Ammon's horn (tissue), 1 donor: ENCODE results near the gene SAMD5.
"Not testable (repeated sequence)": the region's sequence is repeated elsewhere in the genome, so short reads cannot be mapped to it uniquely, and the experiment has no call there.

Source experiments
- DNase-seq: peaks from one replicate; pipeline ENCODE4 v3.0.0-alpha.2; 2016; ENCODE audit warnings: low spot score

Gene SAMD5

GRCh38 chr6:147528511-147529145 lies 20.1 kb downstream of the SAMD5 start:
- DNase-seq = no peak

DNA sequence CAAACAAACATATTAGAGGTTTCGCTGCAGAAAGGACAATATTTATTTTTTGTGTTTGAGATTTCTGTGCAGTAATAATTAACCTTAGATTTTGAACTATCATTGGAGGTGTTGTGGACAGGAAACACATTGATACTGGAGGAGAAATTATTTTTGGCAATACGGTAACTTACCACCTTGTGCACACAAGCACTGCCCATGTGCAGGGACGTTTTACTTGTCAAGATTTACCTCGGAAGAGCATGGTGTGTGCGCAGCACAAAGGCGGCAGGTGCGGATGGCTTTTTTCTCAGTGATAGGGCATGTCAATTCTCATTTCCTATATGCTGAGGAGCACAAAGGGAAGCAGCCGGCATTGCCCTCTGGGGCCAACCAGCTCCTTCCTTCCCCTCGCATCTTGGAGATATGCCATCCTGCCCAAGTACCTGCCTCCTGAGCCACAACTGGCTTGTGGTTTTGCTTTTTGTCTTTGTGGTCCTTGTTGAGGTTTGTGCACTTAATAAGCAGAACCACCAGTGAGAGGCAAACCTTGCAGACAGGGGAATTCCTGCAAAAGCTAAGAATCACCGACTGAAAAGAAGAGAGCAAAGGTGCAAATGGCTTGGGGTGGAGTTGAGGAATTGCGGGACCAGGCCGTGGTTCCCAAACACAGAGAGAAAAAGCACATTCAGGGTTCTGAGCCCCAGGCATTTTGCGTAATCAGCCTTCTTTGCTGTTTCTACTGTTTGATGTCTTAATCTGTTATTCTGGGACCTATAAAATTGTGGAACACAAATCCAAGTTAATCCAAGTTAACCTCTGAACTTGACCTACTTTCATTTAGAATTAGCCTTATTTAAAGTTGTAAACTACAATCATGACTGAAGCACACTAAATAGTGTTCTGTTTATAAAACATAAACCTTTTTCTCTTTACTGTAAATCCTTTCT lies 21.9 kb downstream of the SAMD5 start:
- DNase-seq = no peak

- no peak for DNase-seq
Observed at GRCh38 chr6:147531321-147531720, 22.8 kb downstream of the SAMD5 start.

GRCh38 chr6:147534116-147534860 lies 25.8 kb downstream of the SAMD5 start:
- no peak for DNase-seq

- DNase-seq = no peak
Observed at GRCh38 chr6:147538821-147539220, 30.3 kb downstream of the SAMD5 start.

DNA sequence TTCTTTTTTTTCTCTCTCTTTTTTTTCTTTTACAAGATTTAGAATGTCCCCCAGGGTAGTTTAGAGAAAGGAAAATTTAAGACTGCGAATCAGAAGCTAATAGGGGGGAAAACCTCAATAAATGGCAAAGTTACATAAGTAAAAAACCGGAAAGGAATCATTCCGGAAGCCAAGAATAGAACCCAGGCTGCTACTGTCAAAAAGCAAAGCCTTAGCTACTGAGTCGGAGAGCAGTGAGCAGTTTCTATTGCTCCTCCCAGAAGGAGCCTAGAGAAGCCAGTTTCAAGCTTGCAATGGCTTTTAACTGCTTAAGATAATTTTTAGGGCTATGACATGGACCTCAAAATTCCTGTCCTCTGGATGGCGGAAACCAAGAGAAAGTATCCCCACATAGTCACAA lies 31.6 kb downstream of the SAMD5 start:
- DNase-seq = no peak

- DNase-seq = not testable (repeated sequence)
Observed at GRCh38 chr6:147542436-147542835, 33.9 kb downstream of the SAMD5 start.

- no peak for DNase-seq
Observed at GRCh38 chr6:147544420-147544819, 35.9 kb downstream of the SAMD5 start.

DNA sequence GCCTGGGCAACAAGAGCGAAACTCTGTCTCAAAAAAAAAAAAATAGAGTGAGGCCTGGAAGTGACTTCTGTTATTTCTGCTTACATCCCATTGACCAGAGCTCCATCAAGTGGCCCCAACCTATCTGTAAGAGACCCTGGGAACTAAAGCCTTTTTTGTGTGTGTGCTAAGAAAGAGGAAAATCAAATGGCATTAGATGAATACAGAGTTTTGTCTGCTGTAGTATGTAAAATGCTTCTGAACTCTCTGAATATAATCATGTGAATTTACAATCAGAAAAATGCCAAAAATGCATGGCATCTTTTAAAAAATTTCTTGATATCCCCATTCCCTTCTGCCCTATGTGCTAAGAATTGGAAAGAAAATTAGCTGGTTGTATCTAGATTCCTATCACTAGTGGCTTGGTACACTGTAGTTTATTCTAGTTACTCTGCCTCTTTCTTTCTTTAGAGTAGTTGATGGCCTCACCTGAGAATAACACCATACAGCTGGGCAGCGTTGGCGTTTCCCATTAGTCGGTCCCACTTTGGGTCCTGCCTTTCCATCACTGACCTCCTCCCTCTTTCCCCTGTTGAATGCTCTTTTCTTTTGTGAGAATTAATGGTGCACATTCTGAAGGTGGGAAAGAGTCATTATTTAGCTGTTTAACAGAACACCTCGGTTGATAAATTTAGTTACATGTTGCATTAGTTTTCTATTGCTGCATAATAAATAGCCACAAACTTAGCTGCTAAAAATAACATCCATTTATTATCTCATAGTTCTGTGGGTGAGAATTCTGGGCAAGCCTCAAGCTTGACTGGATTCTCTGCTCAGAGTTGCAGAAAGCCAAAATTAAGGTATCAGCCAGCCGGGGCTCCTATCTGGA lies 38.2 kb downstream of the SAMD5 start:
- DNase-seq = no peak

GRCh38 chr6:147547369-147547902 lies 38.9 kb downstream of the SAMD5 start:
- DNase-seq = no peak

GRCh38 chr6:147548921-147549475 lies 40.5 kb downstream of the SAMD5 start:
- DNase-seq = no peak

GRCh38 chr6:147549531-147549930 lies 41.0 kb downstream of the SAMD5 start:
- no peak for DNase-seq

DNA sequence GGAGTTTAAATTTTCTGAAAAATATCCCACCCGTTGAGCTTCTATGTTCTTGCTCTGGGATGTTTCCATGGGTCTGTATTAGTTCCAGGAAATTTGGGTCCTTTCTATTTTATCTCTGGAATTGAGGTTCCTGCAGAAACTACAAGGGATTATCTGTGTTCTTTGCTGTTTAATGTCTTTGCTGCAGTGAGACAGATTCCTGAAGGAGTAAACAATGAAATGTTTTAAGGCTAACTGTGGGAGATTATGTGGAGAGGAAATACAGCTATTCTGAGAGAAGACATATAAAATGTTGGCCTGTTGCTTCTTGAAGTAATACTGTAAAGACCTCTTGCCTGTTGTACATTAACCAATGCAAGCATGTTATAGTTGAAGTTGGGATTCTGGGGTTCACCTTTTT lies 43.5 kb downstream of the SAMD5 start:
- no peak for DNase-seq

DNA sequence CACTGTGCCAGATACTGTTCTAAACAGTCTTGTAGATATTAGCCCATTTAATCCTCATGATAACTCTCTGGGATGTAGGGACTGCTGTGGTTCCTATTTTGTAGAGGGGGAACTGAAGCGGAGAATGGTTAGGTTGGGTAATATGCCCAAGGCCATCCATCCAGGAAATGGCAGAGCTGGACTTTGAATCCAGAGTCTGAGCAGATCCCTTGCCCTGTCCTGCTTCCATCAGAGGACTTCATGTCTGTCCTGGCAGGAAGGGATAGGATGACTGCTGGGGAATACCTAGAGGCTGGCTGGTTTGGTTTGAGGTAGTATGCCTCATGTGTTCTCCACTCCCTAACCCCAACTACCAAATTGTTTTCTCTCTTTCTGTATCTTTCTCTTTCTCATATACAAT lies 44.6 kb downstream of the SAMD5 start:
- DNase-seq = no peak

GRCh38 chr6:147554281-147554680 lies 45.8 kb downstream of the SAMD5 start:
- DNase-seq = no peak

GRCh38 chr6:147559006-147559405 lies 50.5 kb downstream of the SAMD5 start:
- DNase-seq = no peak

DNA sequence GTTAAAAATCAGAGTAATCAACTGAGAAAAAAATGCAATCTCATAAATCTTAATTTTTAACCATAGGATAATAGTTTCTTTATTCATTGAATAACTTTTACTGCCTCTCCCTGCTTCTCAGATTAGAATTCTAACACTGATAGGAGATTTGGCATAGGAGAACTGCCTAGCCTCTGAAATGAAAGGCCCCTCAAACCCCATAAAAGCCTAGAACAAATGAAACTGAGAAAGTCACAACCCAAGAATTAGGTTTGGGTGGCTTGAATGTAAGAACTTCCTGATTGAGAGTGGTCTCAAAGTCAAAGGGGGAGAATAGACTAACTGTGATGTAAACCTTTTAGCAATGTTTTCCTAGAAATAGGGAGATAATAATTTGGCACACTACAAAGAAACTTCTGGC lies 52.2 kb downstream of the SAMD5 start:
- no peak for DNase-seq

- no peak for DNase-seq
Observed at GRCh38 chr6:147561726-147562125, 53.2 kb downstream of the SAMD5 start.

DNA sequence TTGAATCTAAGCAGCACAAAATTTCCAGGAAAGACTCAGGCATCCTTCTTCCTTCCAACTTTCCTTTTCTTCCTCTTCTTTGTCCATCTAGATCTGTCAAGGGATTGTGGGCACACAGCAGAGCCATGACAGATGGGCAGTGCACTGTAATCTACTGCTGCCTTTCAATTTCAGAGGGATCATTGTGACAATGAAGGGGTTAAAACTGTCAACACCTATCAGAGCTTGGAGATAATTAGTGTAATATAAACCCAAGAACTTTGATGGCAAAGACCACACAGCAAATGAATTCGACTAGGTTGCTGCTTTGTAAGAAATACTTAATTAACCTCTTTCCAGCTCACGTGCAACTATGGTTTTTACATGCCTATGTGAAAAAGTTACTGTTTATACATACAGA lies 55.0 kb downstream of the SAMD5 start:
- DNase-seq = no peak

DNA sequence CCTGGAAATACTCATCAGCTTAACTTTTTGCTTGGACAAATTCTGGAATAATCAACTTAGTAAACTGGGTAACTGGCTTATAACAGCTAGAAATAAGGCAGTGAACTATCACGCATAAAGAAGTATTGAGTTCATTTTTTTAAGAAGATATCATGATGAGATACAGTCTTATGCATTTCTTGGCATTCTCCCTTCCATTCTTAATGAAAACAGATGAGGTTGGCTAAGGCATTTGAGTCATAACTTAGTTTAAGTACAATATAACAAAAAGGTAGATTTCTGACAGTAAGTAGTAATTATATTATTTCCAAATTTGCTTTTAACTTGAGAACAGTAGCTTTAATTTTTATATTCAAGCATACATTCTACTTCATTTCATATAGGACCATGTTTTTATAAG lies 56.1 kb downstream of the SAMD5 start:
- DNase-seq = no peak

DNA sequence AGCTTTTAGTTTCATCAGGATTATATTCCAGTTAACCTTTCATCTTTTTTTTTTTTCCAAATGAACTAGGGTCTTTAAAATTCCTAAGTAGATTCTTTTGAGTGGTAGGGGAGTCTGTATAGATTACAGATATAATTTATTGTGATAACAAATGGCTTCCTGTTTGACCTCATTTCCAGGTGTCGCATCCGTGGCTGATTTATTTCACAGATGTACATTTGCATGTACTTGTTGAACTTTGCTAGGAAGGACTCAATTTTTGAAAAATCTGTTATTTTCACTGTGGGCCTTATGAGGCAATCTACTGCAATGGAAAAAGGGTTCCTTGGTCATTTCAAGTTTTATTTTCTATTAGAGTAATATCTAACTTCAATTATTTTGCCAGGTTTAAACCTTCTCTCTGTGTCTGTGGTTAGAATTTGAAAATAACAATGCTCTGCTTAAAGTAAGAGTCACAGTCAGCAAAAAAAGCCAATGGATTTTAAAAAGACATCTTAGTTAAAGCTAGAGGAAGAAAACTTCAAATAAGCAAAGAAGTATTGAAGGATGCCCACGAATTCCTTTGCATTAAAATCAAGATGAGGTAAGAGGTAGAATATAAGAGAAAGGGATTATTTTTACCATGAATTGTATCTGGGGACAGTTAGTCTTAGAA lies 57.9 kb downstream of the SAMD5 start:
- no peak for DNase-seq
